ENCODE results near the gene C16orf95.

C16orf95 gene

DNA sequence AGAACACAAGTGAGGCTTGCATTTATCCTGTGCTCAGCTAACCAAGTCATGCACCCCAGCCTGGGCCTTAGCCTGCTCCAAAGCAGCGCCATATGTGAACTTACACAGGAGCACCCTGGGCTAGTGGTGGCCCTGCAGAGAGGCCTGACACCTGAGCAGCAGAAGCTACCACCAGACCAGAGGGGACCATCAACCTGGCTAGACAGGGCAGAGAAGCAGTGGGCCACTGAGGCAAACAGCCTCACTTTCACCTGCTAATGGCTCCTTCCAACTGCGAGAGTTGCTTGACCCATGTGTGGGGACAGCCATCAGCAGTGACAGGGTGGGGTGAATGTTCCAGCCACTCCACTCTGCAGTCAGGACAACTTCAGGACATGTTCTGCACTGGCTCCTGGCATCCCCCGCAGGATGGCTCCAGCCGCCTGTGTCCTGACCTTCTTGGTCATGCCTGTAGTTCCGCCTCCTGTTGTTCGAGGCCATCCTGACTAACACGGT, 2.9 kb upstream of the C16orf95 start:
- no peak for DNase-seq (ENCODE audit: extremely low read depth in 1 of 2, low read depth in 1 of 2)

DNA sequence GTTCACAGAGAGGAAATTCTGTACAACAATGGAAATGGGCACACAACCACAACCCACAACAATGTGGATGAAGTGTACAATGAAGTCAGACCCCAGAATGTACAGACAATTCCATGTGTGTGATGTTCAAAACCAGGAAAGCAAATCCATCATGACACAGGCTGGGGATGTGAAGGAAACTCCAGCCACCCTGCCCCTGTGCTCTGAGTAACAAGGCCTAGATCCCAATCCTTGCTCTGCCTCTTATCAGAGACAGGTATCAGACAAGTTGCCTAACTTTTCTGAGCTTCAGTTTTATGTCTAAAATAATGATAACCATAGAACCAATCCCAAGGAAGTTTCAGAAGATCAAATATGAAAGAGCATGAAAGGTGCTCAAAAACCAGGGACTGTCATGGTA, 1.8 kb upstream of the C16orf95 start:
- no peak for DNase-seq (ENCODE audit: extremely low read depth in 1 of 2, low read depth in 1 of 2)

DNA sequence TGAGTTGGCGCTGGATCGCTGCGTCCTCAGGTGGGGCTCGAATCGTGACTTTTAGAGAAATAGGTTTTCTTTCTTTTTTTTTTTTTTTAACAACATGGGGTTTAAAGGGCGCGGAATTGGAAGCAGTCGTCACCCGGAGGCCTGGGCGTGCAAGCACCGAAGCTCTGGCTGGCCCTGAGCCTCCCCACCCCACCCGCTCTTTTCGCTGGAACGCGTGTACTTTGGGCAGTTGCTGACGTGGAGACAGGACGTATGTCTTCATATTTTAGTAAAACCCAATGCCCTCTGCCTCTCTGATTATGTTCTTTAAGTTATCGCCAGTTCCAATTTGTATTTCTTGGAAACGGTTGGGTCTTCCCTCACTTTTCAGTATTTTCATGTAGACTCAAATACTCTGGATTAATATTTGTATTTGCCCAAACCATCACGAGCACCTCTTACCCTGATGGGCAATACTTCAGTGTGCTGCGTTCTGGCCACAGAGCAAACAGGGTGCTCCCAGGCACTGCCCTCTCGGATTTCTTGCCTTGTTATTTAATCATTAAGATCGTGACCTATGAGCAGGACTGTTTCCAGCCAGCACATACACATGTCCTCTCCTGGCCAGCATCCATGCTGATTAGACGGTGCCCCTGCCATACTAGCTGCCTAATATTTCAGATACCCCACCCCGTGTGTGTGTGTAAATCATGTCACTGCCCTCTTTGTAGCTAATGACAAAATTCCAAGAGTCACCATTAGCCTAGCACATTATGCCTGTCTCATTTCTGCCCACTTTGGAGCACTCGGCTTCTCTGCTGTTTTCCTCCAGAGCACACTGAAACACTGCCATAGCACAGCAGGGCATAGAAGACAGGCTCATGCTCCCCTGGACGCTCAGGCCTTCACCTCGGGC, 805 bp upstream of the C16orf95 start:
- no peak for DNase-seq (ENCODE audit: extremely low read depth in 1 of 2, low read depth in 1 of 2)

DNA sequence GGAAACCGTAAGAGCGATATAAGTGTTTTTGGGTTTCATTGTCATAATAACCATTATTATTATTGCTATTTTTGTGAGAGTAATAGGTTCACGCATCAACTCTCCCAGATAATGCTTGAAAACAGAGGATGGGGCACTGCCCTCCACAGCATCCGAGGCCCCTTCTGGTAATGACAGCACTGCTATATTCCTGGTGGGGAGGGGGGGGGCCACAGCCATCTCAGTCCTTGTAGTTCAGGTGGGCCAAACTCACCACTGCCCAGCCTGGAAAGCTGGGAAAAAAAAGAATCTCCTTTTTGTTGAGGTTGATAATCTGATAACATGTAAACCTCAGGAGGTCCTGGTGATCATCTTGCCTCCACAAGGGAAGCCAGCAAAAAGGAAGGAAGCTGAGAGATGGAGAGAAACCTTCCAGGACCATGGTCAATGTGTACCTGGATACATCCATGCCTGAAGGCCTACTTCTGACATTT, 706 bp downstream of the C16orf95 start:
- no peak for DNase-seq (ENCODE audit: extremely low read depth in 1 of 2, low read depth in 1 of 2)

DNA sequence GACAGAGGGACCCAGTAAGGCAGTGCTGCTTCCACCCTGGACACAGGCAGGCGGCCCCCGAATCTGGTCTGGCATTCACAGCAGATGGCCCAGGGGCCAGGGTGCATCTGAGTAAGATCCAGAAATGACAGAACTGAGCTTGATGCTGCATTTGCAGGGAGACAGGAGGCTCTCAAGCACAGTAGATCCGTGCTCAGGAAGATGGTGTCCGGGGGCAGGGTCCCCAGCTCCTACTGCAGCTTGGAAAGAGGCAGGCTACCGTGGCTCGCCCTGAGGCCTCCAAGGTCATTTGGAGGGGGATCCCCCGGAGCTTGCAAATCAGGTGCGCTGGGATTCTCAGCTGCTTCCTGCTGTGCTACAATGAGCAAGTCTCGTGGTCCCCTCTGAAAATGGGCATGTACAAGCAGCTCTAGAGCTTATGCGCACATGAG, 2.2 kb downstream of the C16orf95 start:
- DNase-seq (ENCODE audit: extremely low read depth in 1 of 2, low read depth in 1 of 2) = no peak

DNA sequence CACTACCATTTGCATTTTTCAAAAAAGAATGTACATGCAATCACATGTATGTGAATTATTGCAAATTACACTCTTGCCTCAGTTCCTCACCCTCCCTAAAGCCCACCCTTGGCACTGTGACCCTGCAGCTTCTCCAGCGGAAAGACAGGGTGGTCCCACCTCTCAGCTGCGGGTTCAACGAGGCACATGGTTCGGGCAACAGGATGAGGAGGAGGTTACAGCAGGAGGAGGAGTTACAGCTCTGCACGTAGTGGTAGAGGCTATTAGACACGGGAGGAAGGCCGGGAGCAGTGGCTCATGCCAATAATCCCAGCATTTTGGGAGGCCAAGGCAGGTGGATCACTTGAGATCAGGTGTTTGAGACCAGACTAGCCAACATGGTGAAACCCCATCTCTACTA, 5.2 kb downstream of the C16orf95 start:
- DNase-seq (ENCODE audit: extremely low read depth in 1 of 2, low read depth in 1 of 2) = no peak

DNA sequence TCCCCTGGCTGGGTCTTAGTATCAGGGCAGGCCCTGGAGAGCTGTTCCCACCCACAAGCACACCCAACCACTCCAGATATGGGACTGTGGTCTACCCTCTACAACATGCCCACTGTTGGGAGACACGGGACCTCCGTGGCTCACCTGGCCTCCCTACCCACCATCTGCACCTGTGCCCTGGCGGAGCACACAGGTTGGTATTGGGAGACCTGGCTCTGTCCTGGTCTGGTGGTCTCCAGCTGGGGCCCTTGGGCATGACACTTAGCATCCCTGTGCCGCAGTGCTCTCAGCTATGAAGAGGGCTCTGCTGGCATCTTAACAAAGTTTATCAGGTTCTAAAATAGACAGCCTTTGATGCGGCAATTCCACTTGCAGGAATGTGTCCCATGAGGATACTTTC, 5.8 kb downstream of the C16orf95 start:
- no peak for DNase-seq (ENCODE audit: extremely low read depth in 1 of 2, low read depth in 1 of 2)

DNA sequence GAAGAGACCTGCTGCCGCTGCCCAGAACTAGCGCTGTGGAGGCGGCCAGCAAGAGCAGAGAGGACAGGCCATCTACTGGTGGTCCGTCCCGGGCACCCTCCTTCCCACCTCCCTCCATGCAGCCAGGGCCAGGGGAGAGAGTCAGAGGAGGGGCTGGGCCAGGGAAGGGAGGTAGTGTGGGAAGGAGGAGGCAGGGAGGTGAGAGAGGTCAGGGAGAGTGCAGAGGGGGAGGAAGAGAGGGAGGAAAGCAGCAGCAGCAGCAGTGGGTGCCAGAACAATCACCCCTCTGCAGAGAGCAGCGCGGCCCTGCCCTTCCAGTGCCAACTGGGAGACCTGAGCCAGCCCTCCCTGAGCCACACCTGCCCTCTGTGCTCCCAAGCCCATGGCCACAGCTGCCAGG, 6.6 kb downstream of the C16orf95 start:
- DNase-seq (ENCODE audit: extremely low read depth in 1 of 2, low read depth in 1 of 2) = no peak

DNA sequence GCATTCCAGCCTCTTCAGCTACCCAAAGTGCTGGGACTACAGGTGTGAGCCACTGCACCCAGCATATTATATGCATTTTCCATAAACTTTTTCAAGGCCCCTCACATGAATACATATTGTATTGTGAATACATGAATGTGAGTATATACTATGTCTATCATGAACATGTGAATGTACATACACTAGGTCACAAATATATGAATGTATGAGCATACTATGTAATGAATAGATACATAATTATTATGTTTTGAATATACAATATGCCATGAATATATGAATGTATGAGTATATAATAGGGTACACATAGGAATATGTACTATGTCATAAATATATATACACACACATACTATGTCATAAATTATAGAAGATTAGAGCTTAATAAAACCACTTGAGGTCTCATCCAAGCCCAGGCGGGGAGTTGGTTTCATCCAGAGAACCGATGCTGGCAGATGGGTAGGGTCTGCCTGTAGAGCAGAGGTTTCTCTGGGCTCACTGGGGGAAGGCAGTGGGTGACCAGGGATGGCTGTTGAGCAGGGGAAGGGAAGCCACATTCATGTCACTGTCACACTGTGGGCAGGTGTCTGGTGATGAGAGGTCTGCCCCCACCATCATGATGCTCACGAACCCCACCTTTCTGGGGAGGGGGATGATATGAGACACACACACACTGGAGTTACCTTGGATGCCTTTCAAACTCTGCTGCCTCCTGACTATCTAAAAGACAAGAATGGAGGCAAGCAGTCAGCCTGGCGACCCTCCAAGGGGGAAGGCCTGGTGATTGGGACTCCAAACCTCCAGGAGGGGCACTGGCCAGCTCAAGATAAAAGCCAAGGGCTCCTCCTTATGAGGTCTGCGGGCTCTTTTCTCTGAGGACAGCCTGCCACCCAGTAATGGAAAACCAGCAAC, 7.3 kb downstream of the C16orf95 start:
- no peak for DNase-seq (ENCODE audit: extremely low read depth in 1 of 2, low read depth in 1 of 2)

DNA sequence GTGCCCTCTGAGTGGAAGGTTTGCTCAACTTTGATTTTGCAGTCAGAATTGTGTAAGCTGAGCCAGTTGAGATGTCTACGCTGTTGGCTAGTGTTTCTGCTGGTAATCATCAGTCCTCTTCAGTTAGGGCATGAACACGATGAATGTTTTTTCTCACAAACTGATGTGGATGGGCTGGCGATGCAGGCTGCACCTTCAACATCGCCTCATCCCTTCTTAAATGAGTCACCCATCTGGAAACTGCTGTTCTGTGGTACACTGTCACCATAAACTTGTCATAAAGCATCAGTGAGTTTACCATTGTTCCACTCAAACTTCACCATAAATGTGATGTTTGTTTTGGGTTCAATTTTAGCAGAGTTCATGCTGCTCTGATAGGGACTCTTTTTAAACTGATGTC, 8.4 kb downstream of the C16orf95 start:
- DNase-seq (ENCODE audit: extremely low read depth in 1 of 2, low read depth in 1 of 2) = no peak

DNA sequence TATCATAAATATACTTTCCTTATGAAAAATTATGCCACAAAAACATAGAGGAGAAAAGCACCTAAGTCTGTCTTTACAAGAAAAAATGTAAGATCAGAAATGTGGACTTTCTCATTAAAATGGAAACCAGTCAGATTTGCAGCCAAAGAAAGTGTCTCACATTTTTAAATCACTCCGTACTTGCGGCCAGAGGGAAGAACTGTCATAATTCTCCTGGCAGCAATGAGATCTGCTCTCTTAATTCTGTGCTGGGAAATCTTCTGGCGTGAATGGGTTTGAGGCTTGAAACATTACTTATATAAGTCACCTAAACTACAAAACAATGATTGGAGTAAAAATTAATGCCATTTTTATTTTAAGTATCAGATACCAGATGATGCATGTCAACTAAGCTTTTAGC, 10.7 kb downstream of the C16orf95 start:
- DNase-seq (ENCODE audit: extremely low read depth in 1 of 2, low read depth in 1 of 2) = no peak

DNA sequence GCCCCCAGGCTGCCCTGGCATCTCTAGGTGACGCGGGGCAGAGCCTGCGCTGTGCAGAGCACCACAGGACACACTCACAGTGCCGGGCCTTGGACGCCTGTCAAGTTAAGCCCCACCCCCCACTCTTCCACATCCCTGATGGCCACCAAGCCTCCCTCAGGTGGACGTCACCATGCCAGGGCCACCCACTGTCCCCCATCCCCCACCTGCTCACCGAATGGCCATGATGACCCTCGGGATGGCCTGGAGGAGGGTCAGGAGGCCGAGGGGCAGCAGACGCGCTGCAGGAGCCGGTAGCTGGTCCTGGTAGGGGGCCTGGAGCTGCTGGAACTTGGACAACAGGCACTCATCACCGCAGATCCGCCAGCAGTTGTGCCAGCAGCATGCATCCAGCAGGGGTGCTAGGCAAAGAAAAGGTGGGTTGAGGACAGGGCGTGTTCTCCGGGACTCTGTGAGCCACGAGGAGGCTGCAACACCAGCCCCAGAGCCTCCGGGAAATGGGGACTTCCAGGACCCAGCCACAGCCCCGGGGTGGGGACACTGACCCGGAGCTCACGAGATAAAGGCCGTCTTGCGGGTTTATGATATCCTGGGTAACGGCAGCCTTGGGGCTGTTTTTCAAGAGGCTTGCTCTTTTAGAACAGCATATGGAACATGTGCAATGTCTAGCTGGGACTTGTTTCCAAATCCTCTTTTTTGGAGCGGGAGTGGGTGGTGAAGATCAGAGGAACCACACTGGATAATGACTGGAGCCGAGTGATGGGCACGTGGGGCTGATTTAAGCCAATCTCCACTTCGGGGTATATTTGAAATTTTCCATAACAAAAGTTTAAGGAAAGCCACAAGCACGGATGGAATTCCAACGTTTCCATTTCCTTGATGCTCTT, 11.4 kb downstream of the C16orf95 start:
- no peak for DNase-seq (ENCODE audit: extremely low read depth in 1 of 2, low read depth in 1 of 2)

DNA sequence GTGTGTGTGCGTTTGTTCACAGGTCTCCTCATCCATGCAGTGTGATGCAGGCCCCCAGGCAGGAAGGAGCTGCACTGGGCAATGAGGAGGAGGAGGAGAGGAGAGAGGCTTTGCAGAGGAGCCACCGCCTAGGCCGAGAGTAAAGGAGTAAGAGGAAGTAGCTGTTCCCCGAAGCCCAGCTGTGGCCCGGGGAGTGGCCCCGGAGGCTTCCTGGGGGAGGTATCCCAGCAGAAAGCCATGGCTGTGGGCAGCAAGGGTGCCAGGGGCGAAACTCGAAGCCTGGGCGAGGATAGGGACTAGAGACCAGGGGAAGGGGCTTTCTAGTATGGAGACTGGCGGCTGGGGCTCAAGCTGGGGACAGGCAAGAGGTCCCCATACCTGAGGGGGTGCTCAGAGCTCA, 12.2 kb downstream of the C16orf95 start:
- no peak for DNase-seq (ENCODE audit: extremely low read depth in 1 of 2, low read depth in 1 of 2)

DNA sequence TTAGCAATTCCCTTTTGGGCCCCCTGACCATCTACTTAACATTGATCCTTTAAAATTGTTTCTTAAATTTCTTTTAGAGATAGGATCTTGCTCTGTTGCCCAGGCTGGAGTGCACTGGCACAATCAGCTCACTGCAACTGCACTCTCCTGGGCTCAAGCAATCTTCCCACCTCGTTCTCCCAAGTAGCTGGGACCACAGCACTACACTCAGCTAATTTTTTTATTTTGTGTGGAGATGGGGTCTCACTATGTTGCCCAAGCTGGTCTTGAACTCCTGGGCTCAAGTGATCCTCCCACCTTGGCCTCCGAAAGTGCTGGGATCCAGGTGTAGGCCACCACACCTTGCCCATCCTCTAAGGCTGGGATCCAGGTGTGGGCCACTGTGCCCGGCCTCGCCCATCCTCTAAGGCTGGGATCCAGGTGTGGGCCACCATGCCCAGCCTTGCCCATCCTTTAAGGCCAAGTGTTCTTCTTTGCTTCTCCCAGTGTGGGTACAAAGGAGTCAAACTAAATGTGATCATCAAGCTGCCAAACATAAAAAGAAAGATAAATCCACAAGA, 13.2 kb downstream of the C16orf95 start:
- no peak for DNase-seq (ENCODE audit: extremely low read depth in 1 of 2, low read depth in 1 of 2)

DNA sequence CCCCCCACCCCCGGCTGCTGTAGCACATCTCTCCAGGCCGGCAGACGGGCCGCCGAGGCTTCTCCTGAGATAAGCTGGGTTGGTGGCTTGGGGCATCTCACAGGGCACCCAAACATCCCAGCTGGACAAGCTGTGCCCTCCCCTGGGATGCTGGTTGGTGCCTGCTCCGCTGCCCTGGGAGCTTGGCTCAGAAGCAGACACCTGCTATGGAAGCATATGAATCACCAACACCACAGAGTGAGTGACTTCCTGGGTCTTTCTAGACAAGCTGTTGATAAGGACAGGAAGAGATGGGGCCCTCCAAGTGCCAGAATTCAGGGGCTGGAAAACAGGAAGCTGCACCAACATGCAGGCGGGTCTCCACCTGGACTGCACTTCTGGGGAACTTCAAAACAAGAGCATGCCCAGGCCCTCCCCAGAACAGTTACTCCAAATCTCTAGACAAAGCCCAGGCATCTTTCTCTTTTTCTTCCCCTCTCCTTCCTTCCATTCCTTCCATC, 13.7 kb downstream of the C16orf95 start:
- no peak for DNase-seq (ENCODE audit: extremely low read depth in 1 of 2, low read depth in 1 of 2)

DNA sequence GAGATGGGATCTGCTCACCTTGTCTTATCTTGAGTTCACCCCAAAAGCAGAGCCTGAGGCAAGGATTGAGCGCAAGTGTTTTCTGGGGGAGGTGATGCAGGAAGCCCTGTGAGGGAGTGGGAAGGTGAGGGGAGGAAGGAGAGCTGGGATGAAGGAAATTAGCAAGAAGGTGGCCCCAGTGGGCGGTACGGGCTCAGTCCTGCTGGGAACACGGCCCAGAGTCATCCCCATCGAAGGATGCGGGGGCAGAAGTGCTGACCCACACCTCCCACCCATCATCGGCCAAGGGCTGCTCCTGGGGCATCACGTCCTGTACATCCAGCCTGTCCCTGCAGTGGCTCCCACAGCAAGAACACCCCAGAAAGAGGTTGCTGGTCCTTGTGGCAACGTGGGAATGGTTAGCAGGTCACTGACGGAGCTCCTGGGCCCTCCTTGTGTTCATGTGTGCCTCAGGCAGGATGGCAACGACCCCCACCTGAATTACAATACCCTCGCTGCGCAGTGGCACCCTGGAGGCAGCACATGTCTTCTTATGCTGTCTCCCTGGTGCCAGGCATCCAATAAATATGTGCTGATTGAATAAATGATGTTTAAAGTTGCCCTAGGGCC, 18.2 kb downstream of the C16orf95 start:
- DNase-seq (ENCODE audit: extremely low read depth in 1 of 2, low read depth in 1 of 2) = no peak

DNA sequence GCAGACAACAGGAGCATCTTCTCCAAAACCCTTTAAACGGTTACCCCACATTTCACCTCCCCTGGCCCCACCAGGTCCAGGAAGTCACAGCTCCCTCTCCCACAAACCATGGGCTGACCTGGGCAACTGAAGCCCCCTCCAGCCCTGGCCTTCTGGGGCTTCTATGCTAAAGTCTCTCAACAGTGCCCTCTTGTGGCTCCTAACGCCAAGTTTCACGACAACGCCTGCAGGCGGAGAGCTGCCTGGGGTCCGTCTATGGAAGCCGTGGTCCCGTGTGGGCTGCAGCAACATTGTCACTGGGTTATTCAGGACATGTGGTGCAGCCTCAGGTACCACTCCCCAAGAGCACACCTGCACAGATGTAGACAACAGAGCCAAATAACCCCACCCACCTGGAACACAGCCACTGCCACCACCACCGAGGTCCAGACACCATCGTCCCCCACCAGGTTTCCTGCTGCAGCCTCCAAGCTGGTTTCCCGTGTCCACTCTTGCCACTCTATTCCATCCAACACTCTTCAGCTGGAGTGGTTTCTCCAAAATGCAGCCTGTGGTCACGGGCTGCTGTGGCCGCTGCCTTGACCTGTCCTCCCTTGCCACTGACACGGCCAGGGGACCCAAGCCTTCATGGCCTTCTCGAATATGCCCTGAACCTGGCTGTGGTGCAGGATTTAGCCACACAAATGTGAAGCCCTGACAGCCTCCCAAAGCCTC, 19.1 kb downstream of the C16orf95 start:
- no peak for DNase-seq (ENCODE audit: extremely low read depth in 1 of 2, low read depth in 1 of 2)

DNA sequence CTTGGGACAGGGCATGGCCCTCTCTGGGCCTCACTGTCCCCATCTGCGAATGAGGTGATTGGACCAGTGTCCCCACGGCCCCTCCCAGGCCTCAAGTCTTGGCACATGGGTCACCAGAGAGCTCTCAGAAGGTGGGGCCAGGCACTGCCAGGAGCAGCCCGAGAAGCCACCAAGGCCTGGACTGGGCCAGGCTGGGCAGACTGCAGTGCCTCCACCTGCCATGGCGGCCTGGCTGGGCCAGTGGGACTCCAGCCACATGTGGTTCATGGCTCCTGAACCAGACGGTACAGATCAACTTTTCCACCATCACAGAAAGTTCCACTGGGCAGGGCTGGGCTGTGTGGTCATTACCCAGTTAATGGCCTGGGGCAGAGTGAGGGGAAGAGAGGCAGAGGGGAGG, 19.8 kb downstream of the C16orf95 start:
- DNase-seq (ENCODE audit: extremely low read depth in 1 of 2, low read depth in 1 of 2) = no peak

Data from activated CD8-positive, alpha-beta memory T cell treated with anti-CD3 and anti-CD28 coated beads for 1 hour (primary cell).